Right renal pelvis (tissue), 4 donors: ENCODE data around the gene HCFC1R1. TPM values are rescaled to one million over a fixed set of nuclear protein-coding genes. Genes with fewer than 3 reads are reported as not detected.

Experiments
- DNase-seq, 4 donors: peaks; one replicate each; pipeline ENCODE4 v3.0.0-alpha.2; 2013; ENCODE audit warnings: low read depth in 4 of 4, low spot score in 3 of 4, missing footprints in 1 of 4
- polyA plus RNA-seq, 4 donors: library from polyadenylated mRNA; unstranded; fragments of 120-200 nt; gene quantifications; one replicate each; pipeline ENCODE4 v1.2.1, GENCODE V29; 2013; ENCODE audit not compliant: insufficient read length in 4 of 4

Gene HCFC1R1
- polyA plus RNA-seq, 4 donors: 67.1 to 85.2 (median 71.3) TPM

- DNase-seq: no peak
Measured at GRCh38 chr16:3004319-3004718, 19.4 kb downstream of the HCFC1R1 start.

GRCh38 chr16:3003582-3004270, 20.0 kb downstream of the HCFC1R1 start:
- DNase-seq: peak; percentile 90 to 94 (median 94)

DNA sequence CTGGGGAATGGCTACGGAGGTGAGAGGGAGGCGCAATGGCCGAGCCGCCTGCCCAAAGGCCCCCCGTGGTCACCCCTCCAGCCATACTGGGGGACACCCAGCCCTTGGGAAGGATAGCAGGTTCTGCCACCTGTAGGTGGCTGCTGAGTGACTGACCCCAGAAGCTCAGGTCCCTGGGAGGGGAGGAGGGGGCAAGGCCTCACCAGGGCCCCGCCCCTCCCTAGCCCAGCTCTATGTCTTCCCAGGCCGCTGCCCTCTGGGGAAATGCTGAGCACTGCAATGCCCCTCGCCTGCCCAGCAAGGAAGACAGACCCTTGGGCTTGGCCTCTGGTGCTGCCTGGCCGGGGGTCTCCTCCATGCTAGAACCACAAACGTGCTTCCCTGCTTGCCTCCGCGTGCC, 22.4 kb downstream of the HCFC1R1 start:
- DNase-seq: no peak

DNA sequence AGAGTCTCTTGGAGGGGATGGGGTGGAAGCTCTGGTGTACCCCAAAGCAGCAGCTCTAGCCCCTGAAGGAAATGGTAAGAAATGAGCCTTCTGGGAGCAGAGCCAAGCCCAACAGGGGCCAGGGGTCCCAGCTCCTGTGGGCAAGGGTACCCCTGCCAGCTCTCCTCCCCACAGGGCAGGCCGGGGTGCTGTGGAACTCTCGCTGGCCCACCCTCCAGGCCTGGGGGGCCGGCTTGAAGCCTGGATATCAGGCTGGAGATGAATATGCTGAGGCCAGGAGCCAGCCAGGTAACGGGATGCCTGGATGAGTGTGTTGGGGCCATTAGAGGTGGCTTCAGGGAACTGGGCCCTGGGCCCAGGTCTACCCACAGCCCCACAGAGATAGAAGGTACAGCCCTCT, 23.2 kb downstream of the HCFC1R1 start:
- no peak for DNase-seq

- no peak for DNase-seq
Measured at GRCh38 chr16:2999929-3000328, 23.8 kb downstream of the HCFC1R1 start.

DNA sequence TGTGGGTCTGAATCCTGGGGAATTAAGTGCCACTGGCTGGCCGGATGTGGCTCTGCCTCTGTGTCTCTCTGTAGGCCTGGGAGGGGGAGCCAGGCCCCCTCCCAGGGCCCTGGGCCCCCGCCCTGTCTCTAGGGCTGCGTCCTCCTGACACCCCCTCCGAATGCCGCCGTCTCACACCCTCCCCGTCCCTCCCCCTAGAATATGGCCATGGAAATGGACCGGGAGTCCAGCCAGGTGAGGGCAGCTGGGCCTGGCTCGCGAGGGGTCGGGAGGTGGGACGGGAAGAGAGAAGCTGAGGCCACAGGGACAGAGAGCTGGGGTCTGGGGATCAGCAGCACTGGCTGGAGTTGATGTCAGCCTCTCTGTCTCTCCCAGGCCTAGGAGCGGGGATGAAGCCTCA, 27.4 kb downstream of the HCFC1R1 start:
- no peak for DNase-seq

DNA sequence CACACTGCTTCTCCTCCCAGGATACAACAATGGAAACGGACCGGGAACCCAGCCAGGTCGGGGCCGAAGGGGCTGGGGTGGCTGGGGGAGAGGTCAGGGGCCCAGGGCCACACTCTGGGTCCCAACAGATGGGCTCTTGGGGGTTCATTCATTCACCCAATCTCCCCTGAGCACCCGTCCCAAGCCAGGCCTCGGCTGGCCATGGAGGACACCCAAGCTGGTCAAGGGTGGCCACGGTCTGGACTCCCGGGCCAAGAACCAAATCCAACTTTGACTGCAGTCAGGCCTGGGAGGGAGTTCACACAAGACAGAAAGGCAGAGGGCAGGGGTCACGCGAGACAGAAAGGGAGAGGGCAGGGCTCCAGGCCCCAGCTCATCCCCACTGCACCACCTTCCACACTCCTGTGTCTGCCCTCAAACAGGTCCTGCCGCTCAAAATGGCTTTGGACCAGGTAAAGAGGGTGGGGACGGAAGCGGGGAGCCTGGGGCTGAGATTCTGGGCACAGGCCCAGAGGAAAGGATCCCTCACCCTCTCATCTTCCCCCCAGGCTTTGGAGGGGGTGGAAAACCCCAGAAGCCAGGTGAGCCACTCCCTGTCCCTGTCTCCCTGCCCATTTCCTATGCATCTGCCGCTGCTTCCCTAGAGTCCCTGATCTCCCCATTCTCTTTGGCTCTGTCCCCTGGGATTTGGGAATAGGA, 31.2 kb downstream of the HCFC1R1 start:
- DNase-seq: no peak

DNA sequence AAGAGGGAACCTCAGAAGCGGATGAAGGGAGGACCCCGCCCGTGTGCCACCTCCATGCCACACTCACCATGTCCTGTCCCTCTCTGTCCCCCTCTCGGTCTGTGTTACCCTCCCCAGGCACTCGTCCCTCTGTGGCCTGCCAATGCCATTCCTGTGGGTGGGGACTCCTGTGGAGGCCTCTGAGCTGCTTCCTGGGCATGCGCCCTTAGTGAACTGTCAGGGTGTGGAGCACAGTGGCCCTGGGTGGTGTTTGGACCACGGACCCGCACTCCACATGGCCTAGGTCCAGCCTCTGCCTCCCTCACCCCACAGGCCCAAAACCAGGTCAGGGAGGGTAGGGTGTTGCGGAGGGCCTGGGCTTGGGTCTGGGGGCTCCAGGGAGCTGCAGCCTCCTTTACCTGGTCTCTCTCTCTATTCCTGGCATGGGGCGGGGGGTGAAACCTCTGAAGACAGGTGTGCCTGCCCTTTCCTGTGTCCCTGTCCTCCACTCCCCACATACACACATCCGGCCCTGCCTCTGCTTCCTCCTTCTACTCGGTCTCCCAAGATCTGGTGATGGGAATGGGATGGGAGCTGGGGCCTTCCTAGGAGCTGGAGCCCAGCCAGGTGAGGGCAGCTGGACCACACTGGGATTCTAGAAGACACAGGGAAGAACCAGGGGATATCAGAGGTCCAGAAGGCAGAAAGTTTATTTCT, 32.0 kb downstream of the HCFC1R1 start:
- no peak for DNase-seq

- DNase-seq: no peak
Measured at GRCh38 chr16:2990891-2991290, 32.9 kb downstream of the HCFC1R1 start.

DNA sequence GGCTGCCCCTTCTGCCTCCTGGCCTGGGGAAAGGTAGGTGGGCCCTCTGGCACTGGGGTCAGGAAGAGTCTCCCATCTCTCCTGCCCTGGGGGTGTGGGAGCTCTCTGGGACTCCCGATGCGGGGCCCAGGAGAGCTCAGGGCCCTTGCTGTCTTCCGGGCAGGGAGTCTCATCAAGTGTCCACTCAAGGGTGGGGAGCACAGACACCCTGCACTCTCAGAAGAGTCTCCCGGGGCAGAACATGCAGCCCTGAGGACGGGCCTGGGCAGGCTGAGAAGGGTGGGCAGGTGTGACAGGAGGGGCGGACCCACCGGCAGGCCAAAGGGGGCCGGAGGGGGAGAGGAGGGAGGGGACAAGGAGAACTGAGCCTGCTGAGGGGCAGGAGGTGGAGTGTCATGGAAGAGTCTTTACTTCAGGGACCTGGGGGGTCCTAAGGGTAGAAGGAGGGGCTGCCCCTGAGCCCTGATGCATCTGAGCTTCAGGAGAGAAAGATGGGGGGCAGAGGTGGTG, 35.1 kb downstream of the HCFC1R1 start:
- no peak for DNase-seq

DNA sequence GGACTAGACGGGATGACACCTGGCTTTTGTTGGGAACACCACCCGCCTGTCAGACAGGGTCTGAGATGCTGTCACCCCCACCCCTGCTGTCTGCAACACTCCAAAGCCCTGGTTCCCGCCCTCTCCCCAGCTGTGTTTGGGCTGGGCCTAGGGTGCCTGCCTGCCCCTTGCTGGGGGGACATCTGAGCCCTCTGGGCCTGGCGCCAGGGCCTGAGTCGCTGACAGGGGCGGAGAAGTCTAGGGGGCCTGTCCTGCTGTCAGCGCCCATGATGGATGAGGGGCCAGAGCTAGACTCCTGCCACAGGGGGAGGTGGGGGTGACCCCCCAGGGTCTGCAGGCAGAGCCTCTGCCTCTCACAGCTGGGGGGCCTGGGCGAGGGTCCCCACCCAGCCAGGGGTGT, 35.9 kb downstream of the HCFC1R1 start:
- no peak for DNase-seq

DNA sequence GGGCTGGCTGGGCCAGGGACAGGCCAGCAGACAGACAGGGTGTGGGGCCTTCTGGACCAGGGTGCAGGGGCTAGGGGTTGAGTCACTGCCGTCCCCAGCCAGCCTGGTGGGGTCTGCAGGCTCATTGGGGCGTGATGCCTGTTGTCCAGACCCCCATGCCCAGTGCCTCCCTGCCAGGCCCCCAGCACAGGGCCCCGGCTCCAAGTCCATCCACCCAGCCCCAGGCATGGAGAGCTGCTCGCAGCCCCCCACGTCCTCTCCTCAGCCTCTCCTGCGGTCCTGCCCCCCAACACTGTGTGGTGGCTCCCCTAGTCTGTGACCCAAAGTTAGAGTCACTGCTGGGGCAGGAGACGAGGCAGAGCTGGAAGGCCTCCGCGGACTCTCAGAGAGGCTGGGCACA, 36.5 kb downstream of the HCFC1R1 start:
- no peak for DNase-seq

DNA sequence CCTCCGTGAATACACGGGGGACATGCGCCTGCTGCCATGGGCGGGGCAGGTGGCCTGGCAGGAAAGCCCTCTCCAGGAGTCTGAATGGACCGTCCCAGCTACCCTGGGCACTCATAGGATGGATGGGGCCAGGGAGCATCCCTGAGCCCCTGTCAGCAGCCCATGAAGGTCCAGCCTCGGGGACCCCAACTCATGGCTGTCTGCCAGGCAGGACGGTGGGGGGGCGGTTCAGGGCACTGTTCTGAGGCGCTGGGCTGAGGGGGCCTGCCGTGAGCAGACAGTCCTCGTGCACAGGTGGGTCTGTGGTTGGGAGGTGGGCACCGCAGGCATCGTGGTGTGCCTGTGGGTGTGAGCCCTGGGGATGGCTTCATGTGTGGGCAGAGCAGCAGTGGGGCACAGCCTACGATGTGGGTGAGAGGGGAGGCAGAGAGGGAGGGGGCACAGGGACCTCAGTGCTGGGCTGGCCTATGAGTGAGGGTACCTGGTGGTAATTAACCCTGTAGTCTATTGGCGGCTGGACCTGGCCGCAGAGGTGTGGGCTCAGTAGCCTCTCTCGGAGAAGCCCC, 37.0 kb downstream of the HCFC1R1 start:
- no peak for DNase-seq

DNA sequence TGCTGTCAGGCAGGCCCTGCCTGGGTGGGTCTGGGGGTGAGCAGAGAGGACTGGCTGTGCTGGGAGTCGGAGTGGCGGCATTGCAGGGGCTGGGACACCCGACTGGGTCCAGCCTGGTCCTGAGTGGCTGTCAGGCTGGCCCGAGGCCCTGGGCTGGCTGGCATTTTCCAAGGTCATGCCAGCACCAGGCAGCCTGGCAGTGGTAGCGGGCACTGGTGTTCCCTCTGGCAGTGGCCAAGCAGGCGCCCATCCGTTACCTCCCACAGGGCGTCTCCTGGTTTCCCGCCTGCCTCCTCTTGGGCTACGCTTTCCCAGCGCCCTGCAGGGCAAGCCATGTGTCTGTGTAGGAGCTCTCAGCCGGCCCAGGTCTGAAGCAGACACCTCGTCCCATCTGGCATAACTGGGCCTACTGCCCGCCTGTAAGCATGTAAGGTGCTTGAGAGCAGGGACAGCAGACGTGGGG, 37.8 kb downstream of the HCFC1R1 start:
- DNase-seq: no peak

- DNase-seq: no peak
Measured at GRCh38 chr16:2985462-2985861, 38.3 kb downstream of the HCFC1R1 start.

GRCh38 chr16:2983706-2984136, 40.0 kb downstream of the HCFC1R1 start:
- peak in 2 of 4 donors; percentile 70 to 71 for DNase-seq

DNA sequence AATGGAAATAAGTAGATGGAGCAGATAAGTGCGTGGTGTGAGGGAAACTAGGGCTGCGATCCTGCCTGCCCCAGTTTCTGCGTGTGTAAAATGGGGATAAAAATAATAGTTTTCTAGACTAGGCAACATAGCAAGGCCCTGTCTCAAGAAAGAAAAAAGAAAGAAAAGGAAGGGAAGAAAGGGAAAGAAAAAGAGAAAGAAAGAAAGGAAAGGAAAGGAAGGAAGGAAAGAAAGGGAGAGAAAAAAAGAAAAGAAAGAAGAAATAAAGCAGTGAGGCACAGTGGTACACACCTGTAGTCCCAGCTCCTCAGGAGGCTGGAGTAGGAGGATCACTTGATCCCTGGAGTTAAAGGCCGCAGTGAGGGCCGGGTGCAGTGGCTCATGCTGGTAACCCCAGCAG, 41.3 kb downstream of the HCFC1R1 start:
- DNase-seq: no peak

- no peak for DNase-seq
Measured at GRCh38 chr16:2981899-2982250, 41.9 kb downstream of the HCFC1R1 start.

DNA sequence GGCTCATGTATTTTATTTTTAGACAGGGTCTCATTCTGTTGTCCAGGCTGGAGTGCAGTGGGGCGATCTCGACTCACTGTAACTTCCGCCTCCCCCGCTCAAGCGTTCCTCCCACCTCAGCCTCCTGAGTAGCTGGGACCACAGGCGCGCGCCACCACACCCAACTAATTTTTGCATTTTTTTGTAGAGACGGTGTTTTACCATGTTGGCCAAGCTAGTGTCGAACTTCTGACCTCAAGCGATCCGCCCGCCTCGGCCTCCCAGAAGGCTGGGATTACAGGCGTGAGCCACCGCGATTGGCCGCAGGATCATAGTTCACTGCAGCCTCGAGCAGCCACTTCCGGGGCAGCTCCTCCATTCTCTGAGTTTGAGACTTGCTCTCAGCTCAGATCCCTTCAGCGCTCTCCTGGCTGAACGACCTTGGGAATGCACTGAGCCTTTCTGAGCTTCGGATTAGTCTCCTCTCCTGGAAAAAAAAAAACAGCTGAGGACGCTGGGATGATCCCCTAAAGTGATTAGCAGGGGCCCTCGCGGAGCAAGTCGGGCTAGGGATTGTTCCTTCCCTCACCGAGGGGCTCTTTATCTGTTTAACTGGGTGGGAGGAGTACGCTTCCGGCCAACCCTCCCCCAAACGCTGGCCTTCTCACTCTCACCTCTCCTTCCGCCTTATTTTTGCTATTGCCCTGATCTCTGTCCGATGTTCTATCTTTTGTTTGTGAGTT, 42.4 kb downstream of the HCFC1R1 start:
- no peak for DNase-seq
